Measurements from ENCODE around the gene SLC6A9.

SLC6A9 gene

DNA sequence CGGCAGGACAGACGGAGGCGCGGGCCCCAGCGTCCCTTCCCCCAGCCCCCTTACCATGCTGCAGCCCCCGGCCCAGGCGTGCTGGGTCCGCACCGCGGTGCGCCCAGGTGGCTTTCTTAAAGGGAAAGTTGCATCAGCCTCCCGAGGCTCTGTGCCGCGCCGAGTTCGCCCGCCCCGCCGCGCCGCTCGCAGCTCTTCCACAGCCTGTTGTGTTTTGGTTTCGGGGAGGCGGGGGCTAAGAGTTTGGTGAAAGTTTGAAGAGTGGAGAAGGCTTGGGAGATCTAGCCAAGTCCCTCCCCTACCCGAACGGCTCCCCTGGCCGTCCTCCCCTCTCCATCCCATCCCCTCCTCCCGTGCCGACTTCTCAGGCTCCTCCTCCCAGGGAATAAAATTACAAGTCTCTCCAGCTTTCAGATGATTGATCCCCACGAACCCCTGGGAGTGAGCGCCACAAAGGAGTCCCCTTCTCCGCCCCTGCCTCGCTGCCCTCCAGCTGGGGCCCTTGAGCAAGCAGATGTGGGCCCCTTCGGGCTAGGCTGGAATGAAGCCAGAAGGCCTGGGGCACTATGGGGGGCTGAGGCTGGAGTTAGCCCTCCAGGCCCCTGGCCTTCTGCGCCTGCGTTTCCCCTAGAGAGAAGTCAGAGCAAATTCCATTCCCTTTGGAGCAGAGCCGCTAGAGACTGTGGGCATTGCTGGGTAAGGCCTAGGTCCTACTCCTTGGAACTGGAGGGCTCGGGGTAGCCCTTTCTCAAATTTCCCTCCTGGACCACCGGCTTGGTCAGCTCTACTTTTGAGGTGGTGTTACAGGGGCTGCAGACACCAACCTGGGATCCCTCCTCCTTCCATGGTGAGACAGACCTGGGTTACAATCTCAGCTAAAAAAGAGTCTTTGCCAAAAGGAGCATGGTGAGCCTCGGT is at the start of gene SLC6A9:
SLC6A9 (minus strand) TSS at position 211 of the 918 bp plus-strand sequence. CDS start 7,185 bp downstream, outside the sequence.
- DNase-seq = no peak

DNA sequence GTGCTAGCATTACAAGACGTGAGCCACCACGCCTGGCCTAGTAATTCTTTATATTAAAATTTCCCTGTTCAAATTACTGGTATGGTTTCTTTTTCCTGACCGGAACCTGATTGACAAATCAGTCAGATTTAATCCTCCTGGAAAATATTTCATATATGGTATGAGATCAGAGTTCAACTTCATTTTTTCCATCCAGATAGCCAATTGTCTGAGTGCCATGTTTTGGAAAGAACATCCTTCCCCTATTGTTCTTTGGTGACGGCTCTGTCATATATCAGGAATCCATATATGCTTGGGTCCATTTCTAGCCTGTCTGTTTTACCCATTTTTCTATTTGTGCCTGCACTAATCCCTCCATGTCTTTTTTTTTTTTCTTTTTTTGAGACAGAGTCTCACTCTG is 48.3 kb upstream of the SLC6A9 start:
- DNase-seq = no peak

DNA sequence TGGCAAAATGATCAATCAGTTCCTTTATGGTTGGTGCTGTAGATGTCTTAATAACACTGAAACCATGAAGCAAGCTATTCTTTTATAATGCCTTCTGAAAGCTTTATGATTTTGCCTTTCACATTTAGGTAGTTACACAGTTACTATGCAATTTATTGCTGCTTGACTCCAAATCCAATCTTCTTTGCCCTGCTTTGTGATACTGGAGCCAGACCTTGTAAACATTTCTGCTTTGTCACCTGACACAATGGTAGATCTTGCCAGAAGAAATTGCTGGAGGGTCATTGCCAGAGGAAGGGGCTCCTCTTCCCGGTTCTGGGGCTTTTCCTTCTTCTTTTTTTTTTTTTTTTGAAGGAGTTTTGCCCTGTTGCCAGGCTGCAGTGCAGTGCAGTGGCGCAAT is 46.8 kb upstream of the SLC6A9 start:
- no peak for DNase-seq

DNA sequence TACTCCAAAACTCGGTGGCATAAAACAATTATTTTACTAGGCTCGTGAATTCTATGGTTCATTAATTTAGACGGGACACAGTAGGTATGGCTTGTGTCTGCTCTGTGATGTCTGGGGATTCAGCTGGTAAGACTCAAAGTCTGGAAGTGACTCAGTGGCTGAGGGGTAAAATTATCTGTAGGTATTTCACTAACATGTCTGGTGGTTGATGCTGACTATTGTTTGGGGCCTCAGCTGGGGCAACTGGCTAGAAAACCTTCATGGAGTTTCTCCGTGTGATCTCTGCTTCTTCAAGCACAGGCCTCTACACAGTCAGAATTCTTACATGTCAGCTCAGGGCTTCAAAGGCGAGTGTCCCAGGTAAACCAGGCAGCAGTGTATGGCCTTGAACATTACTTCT is 46.2 kb upstream of the SLC6A9 start:
- DNase-seq = no peak

DNA sequence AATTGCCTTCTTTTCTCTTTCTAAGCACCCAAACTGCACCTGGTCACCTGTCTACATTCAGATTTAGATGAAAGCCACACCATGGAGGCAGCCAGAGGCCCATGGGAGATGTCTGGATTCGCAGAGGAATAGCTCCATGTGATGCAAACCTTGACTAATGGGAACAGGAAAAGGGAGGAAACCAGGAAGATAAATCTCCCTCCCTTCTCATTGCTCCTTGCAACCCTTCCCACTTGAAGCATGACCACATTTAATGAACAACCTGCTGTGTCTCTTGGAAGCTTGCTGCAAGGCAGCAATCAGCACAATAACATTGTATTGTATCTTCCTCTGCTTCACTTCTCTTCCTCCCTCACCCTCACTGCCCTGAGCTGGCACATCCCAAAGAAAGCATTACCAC is 44.8 kb upstream of the SLC6A9 start:
- DNase-seq = peak; percentile 99

DNA sequence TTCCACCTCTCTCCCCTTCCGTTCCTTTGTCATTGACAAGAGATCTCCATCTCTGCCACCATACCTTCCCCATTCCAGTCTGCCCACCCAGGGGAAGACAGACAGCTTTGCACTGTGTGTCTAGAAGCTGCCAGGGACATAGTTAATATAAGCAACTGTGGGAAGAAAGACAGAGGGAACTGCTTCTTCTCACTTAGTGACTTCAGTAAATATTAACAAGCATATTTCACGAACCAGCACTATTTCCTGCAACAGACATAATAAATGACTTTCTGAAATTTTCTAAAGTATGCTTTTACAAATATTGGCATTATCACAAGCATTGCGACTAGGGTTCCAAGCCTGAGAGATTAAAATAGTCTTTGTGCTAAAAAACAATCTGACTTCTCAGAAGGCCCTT is 43.2 kb upstream of the SLC6A9 start:
- DNase-seq = no peak

DNA sequence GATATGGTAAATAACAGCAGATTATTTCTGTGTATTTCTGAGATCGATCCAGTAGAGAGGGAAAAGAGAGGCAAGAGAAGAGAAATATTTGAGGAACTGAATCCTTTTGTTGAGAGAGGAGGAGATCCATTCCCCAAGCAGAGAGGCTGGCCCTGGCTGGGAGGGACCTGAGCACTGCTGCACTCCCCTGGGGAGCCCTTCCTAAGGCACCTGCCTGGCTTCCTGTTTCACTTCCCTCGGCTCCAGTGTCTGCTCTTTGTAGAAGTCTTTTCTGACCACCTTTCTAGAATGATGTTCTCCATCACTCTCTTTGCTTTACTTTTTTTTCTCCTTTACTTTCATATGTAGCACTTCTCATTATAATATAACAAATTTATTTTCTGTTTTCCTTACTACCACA is 42.3 kb upstream of the SLC6A9 start:
- no peak for DNase-seq

DNA sequence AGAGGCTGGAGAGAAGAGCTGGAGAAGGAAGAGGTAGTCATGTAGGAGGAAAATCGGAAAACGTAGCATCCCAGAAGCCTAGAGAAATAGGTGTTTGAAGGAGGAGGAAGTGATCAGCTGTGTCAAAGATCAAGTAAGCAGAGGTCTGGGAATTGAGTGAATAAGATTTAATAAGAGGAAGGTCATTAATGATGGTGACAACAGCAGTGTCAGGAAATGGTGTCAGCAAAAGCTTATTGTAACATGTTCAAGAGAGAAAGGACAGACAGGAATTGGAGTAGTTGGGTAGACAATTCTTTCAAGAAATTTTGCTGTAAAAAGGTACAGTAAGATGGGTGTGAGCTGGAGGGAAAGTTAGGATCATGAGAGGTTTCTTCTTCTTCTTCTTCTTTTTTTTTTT is 41.6 kb upstream of the SLC6A9 start:
- DNase-seq = no peak

DNA sequence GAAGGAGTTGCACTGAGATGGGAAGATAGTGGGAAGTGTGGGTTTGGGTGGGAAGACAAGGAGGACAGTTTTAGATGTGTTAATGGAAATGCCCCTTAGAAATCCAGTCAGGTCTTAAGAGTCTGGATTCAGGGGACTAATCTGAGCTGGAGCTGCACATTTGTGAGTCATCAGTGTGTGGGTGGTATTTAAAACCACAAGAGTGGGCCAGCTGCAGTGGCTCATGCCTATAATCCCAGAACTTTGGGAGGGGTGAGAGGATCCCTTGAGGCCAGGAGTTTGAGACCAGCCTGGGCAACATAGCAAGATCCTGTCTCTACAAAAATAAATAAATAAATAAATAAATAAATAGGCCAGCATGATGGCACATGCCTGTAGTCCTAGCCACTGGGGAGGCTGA is 40.9 kb upstream of the SLC6A9 start:
- peak; percentile 60 for DNase-seq

DNA sequence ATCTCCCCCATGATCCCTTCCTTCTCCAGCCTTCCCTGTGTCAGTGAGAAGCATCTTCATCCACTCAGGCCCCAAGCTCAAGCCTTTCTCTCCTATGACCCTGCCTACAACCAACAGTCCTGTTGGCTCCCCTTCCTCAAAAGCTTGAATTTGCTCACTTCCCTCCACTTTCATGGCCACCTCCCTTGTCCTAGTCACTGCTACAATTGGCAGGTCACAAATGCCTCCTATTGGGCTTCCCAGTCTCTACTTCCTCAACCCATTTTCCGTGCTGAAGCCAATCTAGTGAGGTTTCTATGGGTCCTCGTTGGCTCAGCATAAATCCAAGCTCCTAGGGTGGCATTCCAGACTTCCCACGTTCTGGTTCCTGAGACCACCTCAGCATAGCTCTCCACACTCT is 40.2 kb upstream of the SLC6A9 start:
- DNase-seq = no peak

DNA sequence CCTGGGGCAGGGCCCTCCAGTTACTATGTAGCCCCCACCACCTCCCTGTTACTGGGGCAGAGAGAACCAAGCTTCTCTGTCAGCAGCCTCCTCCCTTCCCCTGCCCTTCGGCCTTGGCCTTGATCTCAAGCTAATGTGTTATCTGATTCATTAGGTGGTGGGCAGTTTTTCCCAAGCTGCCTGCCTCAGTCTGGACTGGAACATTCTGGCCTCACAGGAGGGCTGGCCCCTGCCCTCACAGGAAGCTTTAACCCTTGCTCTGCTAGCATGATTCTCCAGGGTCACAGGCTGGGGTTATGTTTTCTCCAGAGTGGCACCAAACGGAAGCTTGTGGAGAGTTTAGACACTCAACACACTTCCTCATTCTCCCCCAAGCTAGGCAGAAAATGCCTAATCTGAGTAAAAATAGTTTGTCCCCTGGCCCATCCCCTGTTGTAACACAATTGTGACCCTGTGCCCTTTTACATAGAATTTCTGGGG is 37.2 kb upstream of the SLC6A9 start:
- DNase-seq = no peak

DNA sequence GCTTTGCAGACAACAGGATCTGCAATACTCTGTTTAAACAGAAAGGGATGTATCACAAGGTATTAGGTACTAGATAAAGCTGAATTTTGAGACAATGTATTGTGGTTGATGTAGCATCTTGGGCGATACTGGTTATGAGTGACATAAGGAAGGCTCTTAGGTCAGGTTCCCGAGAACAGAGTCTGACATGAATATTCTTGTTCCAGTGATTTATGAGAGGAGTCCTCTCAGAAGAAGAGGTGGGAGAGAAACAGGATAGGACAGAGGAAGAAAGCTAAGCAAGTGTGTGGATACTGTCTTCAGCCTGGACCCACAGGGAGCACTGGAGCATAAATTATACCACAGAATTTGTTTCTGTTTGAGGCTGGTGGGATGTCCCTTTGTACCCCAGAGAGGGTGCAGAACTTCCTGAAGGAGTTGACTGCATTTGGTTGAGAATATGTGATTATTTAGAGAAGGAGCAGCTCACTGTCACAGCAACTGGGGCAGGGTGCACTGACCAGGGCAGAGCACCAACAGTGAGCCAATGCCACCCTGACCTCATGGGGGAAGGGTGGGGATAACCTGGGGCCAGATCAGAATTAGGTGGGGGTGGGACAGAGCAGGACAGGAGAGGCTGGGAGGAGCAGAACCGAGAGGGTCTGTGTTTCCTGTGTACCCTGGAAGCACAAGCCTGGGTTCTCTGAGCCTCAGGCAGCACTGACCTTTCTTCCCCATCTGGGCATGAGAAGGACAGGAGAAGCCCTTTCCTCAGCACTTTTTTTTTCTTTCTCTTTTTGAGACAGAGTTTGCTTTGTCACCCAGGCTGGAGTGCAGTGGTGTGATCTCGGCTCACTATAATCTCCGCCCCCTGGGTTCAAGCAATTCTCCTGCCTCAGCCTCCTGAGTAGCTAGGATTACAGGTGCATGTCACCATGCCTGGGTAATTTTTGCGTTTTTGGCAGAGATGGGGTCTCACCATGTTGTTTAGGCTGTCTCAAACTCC is 36.3 kb upstream of the SLC6A9 start:
- no peak for DNase-seq

DNA sequence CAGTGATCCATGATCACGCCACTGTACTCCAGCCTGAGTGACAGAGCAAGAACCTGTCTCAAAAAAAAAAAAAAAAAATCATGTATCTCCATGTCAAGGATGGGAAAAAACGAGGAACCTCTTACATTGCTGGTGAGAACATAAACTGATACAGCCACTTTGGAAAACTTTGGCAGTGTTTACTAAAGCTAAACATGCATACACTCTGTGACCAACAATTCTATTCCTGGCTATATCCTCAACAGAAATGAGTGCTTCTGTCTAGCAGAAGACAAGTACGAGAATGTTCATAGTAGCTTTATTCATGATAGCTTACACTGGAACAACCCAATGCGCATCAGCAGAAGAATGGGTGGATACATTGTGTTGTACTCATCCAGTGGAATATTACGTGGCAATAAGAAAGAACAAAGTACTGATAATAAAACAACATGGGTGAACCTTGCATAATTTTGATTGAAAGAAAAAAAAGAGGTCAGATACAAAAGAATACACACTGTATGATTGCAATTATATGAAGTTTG is 31.5 kb upstream of the SLC6A9 start:
- DNase-seq = no peak

DNA sequence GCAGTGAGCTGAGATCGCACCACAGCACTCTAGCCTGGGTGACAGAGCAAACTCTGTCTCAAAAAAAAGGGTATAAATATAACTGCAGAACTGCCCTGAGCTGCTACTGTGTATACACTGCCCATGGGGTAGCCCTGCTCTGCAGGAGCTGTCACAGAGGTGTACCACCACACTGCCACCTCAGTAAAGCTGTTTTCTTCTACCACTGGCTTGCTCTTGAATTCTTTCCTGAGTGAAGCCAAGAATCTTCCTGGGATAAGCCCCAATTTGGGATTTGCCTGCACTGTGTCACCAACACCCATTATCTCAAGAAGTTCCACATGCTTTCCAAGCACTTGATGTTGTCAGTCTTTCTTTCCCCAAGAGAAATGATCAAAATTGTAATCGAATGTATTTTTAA is 30.6 kb upstream of the SLC6A9 start:
- no peak for DNase-seq

DNA sequence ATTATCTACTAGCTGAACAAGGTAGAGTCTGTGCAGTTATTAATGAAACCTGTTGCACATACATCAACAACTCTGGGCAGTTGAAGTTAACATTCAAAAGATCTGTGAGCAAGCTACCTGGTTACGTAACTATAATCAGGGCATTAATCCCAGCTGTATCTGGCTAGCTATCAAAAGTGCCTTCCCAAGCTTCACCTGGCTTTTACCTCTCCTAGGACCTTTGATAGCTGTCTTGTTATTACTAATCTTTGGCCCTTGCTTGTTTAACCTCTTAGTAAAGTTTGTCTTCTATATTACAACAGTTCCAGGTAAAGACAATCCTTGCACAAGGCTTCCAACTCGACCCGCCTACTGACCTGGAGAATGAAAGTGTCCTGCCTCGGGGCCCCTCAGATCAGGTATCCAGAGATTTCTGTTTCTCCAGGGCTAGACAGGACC is 29.6 kb upstream of the SLC6A9 start:
- DNase-seq = no peak

DNA sequence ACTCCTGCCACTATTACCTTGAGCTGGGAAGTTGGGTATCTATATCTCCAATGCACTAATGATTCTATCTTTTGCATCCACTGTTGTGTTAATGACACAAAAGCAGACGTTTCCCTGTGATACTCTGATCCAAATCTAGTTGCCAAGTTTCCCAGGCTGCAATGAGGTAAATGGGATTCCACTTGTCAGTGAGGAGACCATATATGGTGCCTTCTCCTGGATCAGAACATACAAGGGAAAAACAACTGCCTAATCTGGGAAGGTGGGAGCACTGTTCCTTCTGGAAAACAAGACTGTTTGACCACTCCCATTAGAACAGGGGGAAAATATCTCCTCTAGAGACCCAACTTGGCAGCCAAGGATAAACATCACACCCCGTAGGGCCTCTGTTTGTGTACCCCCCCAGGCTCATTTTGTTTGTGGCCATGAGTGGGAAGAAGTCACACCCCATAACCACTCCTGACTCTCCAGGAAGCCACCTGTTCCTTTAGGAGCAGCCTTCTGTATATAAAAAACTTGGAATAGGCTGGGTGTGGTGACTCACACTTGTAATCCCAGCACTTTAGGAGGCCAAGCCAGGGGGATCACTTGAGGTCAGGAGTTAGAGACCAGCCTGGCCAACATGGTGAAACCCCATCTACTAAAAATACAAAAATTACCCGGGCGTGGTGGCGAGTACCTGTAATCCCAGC is 28.5 kb upstream of the SLC6A9 start:
- DNase-seq = no peak

DNA sequence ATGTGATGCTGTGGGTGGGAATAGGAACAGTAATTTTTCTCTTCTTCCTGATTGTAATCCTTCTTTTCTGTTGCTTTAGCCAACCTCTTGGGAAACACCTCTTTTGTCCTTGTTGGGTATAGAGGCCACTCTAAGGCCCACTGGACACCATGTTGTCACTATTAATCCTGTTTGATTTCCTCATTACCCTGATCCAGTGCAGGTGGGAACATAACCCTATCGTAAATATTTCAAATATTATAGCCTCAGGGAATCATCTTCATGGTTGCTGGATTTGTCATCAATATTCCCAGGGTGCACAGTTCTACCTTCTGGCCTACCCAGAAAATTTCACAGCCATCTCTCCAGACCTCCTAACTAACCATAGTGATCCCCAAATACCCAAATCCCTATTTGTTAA is 27.9 kb upstream of the SLC6A9 start:
- DNase-seq = no peak

DNA sequence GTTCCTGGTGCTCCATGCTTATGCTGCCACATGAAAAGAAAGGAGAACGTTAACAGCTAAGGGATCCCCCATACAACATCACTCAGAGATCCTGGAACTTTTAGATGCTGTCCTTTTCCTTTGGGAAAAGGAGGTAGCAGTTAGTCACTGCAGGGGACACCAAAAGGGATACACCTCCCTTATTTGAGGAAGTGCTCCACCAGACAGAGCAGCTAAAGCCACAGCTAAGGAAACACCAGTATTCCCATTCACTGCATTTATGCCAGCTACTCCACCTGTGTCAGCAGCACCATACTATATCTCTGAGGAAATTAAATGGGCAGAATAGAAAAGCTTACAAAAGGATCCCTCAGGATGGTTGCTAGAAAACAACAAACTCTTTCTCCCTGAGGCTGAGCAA is 26.0 kb upstream of the SLC6A9 start:
- no peak for DNase-seq

DNA sequence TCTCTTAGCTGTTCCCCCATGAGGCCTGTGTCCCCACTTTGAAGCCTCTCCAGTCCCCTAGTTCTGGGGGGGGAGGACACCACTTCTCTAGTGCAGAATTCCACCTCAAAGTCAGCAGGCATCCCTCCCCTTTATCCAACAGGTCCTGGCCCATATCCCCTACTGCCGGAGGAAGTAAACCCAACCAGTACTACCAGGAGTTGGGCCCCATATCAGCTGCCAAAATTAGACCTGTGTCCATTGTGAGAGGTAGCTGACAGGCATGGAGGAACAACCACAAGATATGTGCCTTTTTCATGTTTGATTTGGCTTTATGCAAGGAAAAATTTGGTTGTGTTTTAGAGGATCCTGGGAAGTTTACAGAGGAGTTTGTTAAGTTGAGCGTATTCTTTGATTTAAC is 22.1 kb upstream of the SLC6A9 start:
- DNase-seq = no peak

DNA sequence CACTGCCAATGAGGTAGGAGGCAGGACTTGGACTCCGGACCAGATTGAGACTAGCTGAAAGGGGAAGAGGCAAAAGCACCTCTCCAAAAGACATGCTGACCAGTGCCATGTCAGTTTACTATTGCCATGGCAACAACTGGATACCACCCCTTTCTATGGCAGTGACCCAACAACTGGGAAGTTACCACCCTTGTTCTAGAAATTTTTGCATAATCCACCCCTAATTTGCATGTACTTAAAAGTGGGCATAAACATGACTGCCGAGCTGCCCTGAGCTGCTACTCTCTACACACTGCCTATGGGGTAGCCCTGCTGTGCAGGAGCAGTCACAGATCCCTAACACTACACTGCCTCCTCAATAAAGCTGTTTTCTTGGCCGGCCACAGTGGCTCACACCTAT is 19.0 kb upstream of the SLC6A9 start:
- DNase-seq = no peak

DNA sequence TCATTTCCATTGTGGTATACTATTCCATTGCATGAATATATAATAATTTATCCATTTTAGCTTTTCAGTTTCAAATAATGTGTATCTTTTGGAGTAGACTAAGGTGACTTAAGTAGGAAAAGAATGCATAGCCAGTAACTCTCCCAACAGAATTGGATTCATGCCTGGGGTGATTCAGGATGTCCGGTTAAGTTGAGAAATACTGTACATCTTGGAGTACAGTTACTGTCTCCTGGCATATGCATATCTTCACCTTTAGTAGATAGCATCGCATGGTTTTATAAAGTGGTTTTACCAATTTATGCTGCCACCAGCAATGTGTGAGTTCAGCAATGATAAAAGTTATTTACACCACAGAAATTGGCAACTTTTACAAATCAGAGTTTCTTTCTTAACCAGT is 18.6 kb upstream of the SLC6A9 start:
- peak; percentile 32 for DNase-seq

DNA sequence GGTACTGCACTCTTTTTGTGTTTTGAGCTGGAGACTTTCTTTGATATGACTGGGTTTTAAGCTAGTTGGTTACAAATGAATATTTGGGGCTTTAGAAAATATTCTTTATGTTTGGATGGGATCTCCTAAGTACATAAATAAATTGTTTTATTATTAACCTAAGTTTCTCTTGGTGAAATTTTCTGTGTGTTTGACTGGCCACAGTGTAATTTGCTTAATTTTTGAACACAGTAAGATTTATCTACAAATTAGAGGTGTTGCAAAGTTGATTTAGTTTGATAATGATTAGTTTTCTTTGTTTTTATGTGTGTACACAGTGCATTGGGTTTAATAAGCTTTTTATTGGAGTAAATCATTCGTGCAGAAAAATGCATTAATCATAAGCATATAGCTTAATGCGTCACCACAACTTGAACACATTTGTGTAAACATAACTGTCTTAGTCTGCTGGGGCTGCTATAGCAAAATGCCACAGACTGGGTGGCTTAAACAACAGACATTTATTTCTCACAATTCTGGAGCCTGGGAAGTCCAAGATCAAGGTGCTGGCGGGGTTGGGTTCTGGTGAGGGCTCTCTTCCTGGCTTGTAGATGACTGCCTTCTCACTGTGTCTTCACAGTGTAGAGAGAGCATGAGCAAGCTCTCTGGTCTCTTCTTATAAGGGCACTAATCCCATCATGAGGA is 17.4 kb upstream of the SLC6A9 start:
- no peak for DNase-seq

Measured in kidney glomerular epithelial cell (primary cell).